HepG2 (cell line): ENCODE measurements around the gene BMP2K. TPM values are rescaled to one million over a fixed set of nuclear protein-coding genes. Genes with fewer than 3 reads are reported as not detected.

Source experiments
- ATAC-seq: fragments of 200-7000 bp; cut with Tn5 transposase; 3 replicates; pipeline ENCODE4 v1.9.1; 2020; ENCODE audit warnings: mild to moderate bottlenecking, moderate library complexity
- BruUV-seq: library from RNA; stranded (reverse); fragments of 400-500 nt; replicated peaks from 2 replicates; lab custom pipeline; 2021; lab: Mats Ljungman, UMichigan
- CTCF ChIA-PET: fragments of 300-600 bp; formaldehyde crosslinking; extraction: SDS; loops from one replicate; lab custom pipeline; 2021; ENCODE audit warnings: low total read pairs, inconsistent platforms, low intra/inter-chr PET ratio; lab: Yijun Ruan, JAX
- POLR2A ChIA-PET: fragments of 350-600 bp; sonication (Branson Sonifier 250); formaldehyde crosslinking; loops from one replicate; lab custom pipeline; 2020; ENCODE audit warnings: antibody characterized with exemption, inconsistent platforms; lab: Yijun Ruan, JAX
- DNase-seq: peaks from one replicate; pipeline ENCODE4 v3.0.0-alpha.2; 2015; ENCODE audit warnings: low spot score
- FAIRE-seq: peaks from 3 replicates; lab custom pipeline; 2011; peaks lifted over from hg19 to GRCh38; lab: Jason Lieb, UNC
- H2AFZ ChIP-seq: one replicate; pipeline ENCODE4 v1.6.1; 2011; ENCODE audit warnings: low read length, inconsistent platforms
- H3K27ac ChIP-seq: fragments of 300-600 bp; 3 replicates; pipeline ENCODE4 v1.8.0; 2011; ENCODE audit warnings: mixed run types, mild to moderate bottlenecking, mixed read lengths, low read length, inconsistent platforms; ENCODE audit not compliant: insufficient read depth; ENCODE audit errors: extremely low read length
- H3K27me3 ChIP-seq, 2 experiments: fragments of 200-600 bp in 1 of 2; 2 replicates in 1 of 2; 3 replicates in 1 of 2; pipeline versions ENCODE4 v1.6.0 to v1.8.0; 2011; ENCODE audit warnings: low read length in 2 of 2, mild to moderate bottlenecking in 2 of 2, moderate library complexity in 2 of 2, inconsistent platforms in 1 of 2; ENCODE audit not compliant: insufficient read depth in 2 of 2, control insufficient read depth in 1 of 2
- H3K36me3 ChIP-seq, 2 experiments: fragments of 200-600 bp in 1 of 2; replicated peaks in 1 of 2; 2 replicates in 1 of 2; 3 replicates in 1 of 2; pipeline versions ENCODE4 v1.5.1 to v1.8.0; 2011; ENCODE audit warnings: low read length in 2 of 2, inconsistent platforms in 1 of 2; ENCODE audit not compliant: insufficient read depth in 2 of 2, control insufficient read depth in 1 of 2
- H3K4me1 ChIP-seq: 2 replicates; pipeline ENCODE4 v1.5.1; 2012; ENCODE audit warnings: low read length, inconsistent platforms; ENCODE audit not compliant: insufficient read depth
- H3K4me2 ChIP-seq: 2 replicates; pipeline ENCODE4 v1.6.0; 2011; ENCODE audit warnings: low read depth, low read length, inconsistent platforms
- H3K4me3 ChIP-seq, 3 experiments: fragments of 200-600 bp in 1 of 3; sonication (generic), shearing (Covaris generic) in 1 of 3; replicated peaks in 1 of 3; 2 replicates each; pipeline ENCODE4 v1.5.1; 2011 to 2016; ENCODE audit warnings: low read length in 3 of 3, inconsistent platforms in 2 of 3, low read depth in 2 of 3, mild to moderate bottlenecking in 2 of 3, control low read depth in 1 of 3, mixed read lengths in 1 of 3; ENCODE audit not compliant: insufficient read depth in 1 of 3
- H3K79me2 ChIP-seq: one replicate; pipeline ENCODE4 v1.6.1; 2011; ENCODE audit warnings: low read length, inconsistent platforms; ENCODE audit not compliant: insufficient read depth
- H3K9ac ChIP-seq: 2 replicates; pipeline ENCODE4 v1.6.0; 2011; ENCODE audit warnings: mild to moderate bottlenecking, low read depth, low read length, inconsistent platforms; ENCODE audit not compliant: insufficient read depth
- H3K9me3 ChIP-seq: 2 replicates; pipeline ENCODE4 v1.5.1; 2012; ENCODE audit warnings: mild to moderate bottlenecking, low read length
- H4K20me1 ChIP-seq: 2 replicates; pipeline ENCODE4 v1.6.0; 2011; ENCODE audit warnings: inconsistent platforms, mild to moderate bottlenecking, low read length, moderate library complexity; ENCODE audit not compliant: insufficient read depth
- CAMTA2 ChIP-seq: sonication (generic); formaldehyde crosslinking; IDR thresholded peaks from 2 replicates; pipeline ENCODE4 v1.4.0; 2020; ENCODE audit warnings: mild to moderate bottlenecking, missing genetic modification reagents, borderline replicate concordance
- CREB1 ChIP-seq, 2 experiments: fragments of 450-650 bp in 1 of 2; IDR thresholded peaks; 2 replicates each; pipeline ENCODE4 v1.6.1; 2016 to 2017; ENCODE audit warnings: control low read depth in 1 of 2, mild to moderate bottlenecking in 1 of 2, missing compliant biosample characterization in 1 of 2, missing genetic modification characterization in 1 of 2
- ELF1 ChIP-seq: sonication (generic); formaldehyde crosslinking; IDR thresholded peaks from 2 replicates; pipeline ENCODE4 v1.4.0; 2020; ENCODE audit warnings: missing genetic modification reagents
- FOSL2 ChIP-seq: sonication (generic); formaldehyde crosslinking; IDR thresholded peaks from 2 replicates; pipeline ENCODE4 v1.4.0; 2020; ENCODE audit warnings: missing genetic modification reagents
- FOXP4 ChIP-seq: sonication (generic); formaldehyde crosslinking; IDR thresholded peaks from 2 replicates; pipeline ENCODE4 v1.4.0; 2020; ENCODE audit warnings: missing genetic modification reagents
- MXD1 ChIP-seq: sonication (generic); formaldehyde crosslinking; IDR thresholded peaks from 2 replicates; pipeline ENCODE4 v1.4.0; 2020; ENCODE audit warnings: mild to moderate bottlenecking, missing genetic modification reagents
- NONO ChIP-seq, 2 experiments: fragments of 450-650 bp in 1 of 2; sonication (generic) in 1 of 2; formaldehyde crosslinking in 1 of 2; IDR thresholded peaks in 1 of 2; conservative IDR thresholded peaks in 1 of 2; 2 replicates each; pipeline versions ENCODE4 v1.6.1 to v1.8.0; 2017 to 2022; ENCODE audit warnings: mild to moderate bottlenecking in 1 of 2, missing genetic modification reagents in 1 of 2, moderate library complexity in 1 of 2
- RBM39 ChIP-seq: fragments of 200-400 bp; formaldehyde crosslinking; IDR thresholded peaks from one replicate; pipeline ENCODE4 v1.6.1; 2018; ENCODE audit warnings: antibody characterized with exemption, mild to moderate bottlenecking, low read depth, low read length; ENCODE audit not compliant: poor library complexity, severe bottlenecking
- SNAI1 ChIP-seq: sonication (generic); formaldehyde crosslinking; IDR thresholded peaks from 2 replicates; pipeline ENCODE4 v1.5.0; 2020; ENCODE audit warnings: mild to moderate bottlenecking, missing genetic modification reagents, borderline replicate concordance
- TCF7 ChIP-seq: sonication (generic); IDR thresholded peaks from 2 replicates; pipeline ENCODE4 v1.6.1; 2016; ENCODE audit warnings: antibody characterized with exemption, low read depth
- TGIF2 ChIP-seq: IDR thresholded peaks from 2 replicates; pipeline ENCODE4 v1.6.1; 2016; ENCODE audit warnings: control low read depth, missing compliant biosample characterization
- ZNF136 ChIP-seq: sonication (generic); formaldehyde crosslinking; IDR thresholded peaks from 2 replicates; pipeline ENCODE4 v1.8.1; 2022; ENCODE audit warnings: low read depth, mild to moderate bottlenecking, moderate library complexity, missing genetic modification reagents
- ZNF230 ChIP-seq: sonication (generic); formaldehyde crosslinking; IDR thresholded peaks from 2 replicates; pipeline ENCODE4 v1.4.0; 2020; ENCODE audit warnings: mild to moderate bottlenecking, missing genetic modification reagents
- ZNF75D ChIP-seq: sonication (generic); formaldehyde crosslinking; IDR thresholded peaks from 2 replicates; pipeline ENCODE4 v1.8.1; 2023; ENCODE audit warnings: missing genetic modification reagents, mild to moderate bottlenecking, borderline replicate concordance
- ZNF792 ChIP-seq: IDR thresholded peaks from 2 replicates; pipeline ENCODE4 v1.6.1; 2016
- WGBS: methylation state at CpG from one replicate; pipeline ENCODE4 v1.1.6; 2017; ENCODE audit warnings: low lambda C conversion rate; 5-methylcytosine and 5-hydroxymethylcytosine counted together
- in situ Hi-C: cut with HindIII; loops from 2 replicates; pipeline ENCODE4 v1.10.0; 2017; ENCODE audit warnings: low pct_unique_long_range_greater_than_20kb; ENCODE audit not compliant: extremely low pct_ligation_motif_present
- intact Hi-C: fragments of 100-400 bp; cut with micrococcal nuclease; formaldehyde crosslinking; loops from one replicate; pipeline ENCODE4 v1.10.0; 2022; ENCODE audit not compliant: unreplicated experiment
- polyA plus RNA-seq, 8 experiments: library from polyadenylated mRNA; depleted of rRNA in 3 of 8; stranded (reverse) in 7 of 8; unstranded in 1 of 8; fragments of >200 nt; fragmentation: Illumina TruSeq in 4 of 8; extraction: Trizol in 4 of 8; gene quantifications; 2 replicates each; pipeline versions ENCODE4 v1.2.1 to v1.2.3, GENCODE V29; 2011 to 2016; ENCODE audit warnings: low read depth in 4 of 8, missing spikeins in 1 of 8, mixed read lengths in 1 of 8; ENCODE audit not compliant: insufficient read depth in 1 of 8
- total RNA-seq, 5 experiments: library from RNA; depleted of rRNA; stranded (reverse); fragments of >200 nt; fragmentation: Illumina TruSeq; extraction: Trizol; gene quantifications; 2 replicates each; pipeline ENCODE4 v1.2.3, GENCODE V29; 2016; ENCODE audit warnings: low read depth in 1 of 5

BMP2K gene
- total and polyA plus RNA-seq, 2 of the 13 experiments (the other 11 are each of a cell fraction or from before 2014, with no cell fraction given): 8.6 to 15.2 TPM

GRCh38 chr4:78937837-78938236 is 161.7 kb downstream of the BMP2K start:
- Histone ChIP-seq H3K9ac (no peak overlapping the region; the same call in 1 of the 2 replicates), H3K9me3 (no peaks in the 10 kb centered on the region), H3K4me3 (no peak overlapping the region), H3K36me3 (no peaks in the 10 kb centered on the region), H3K4me2 (peak overlapping the region; percentile 78; the same call in 1 of the 2 replicates), H2AFZ (no peak overlapping the region), H3K27me3 (peaks cover 0 to 14% of the 10 kb centered on the region in 2 experiments; a peak in 2 of 5 replicates), H4K20me1 (no peaks in the 10 kb centered on the region), H3K4me1 (peaks cover 53% of the 10 kb centered on the region), H3K27ac (no peak overlapping the region)
- in situ Hi-C loops (no loop called here), intact Hi-C loops (no loop called here)
- WGBS: 94% methylated on average over 4 of the region's 4 CpGs
- FAIRE-seq (no peak), DNase-seq (peak; percentile 9), ATAC-seq (no peak)
- BruUV-seq: no TSS peak
- ChIA-PET POLR2A (no interaction called here), CTCF (no interaction called here)
- no peak for TF ChIP-seq TCF7
- TF ChIP-seq MXD1 (CRISPR knock-in tag): no peak
- no peak for TF ChIP-seq TGIF2 (CRISPR knock-in tag)
- peak; percentile 38; the same call in 1 of the 2 replicates for TF ChIP-seq CREB1 (IDR thresholded peaks at IDR 0.05)
- no peak for TF ChIP-seq CREB1 (CRISPR knock-in tag; IDR thresholded peaks at IDR 0.05)
- 0 out of 2 replicates have a peak, but pooled peaks have one; percentile 10 for TF ChIP-seq FOSL2 (CRISPR knock-in tag)
- TF ChIP-seq, all 625 proteins: peak for 2
- H3K79me2 ChIP-seq: no peaks in the 10 kb centered on the region

GRCh38 chr4:78938474-78938867 is 162.3 kb downstream of the BMP2K start:
- ATAC-seq (no peak), DNase-seq (no peak), FAIRE-seq (no peak)
- Histone ChIP-seq H3K4me2 (peak overlapping the region; percentile 78), H3K9me3 (no peaks in the 10 kb centered on the region), H3K4me3 (peak overlapping the region; percentile 74 to 97 (median 76)), H4K20me1 (no peaks in the 10 kb centered on the region), H3K36me3 (no peaks in the 10 kb centered on the region), H3K4me1 (peaks cover 53% of the 10 kb centered on the region), H3K27ac (no peak overlapping the region), H3K9ac (peak overlapping the region; percentile 82), H2AFZ (no peak overlapping the region), H3K79me2 (no peaks in the 10 kb centered on the region), H3K27me3 (peaks cover 0 to 14% of the 10 kb centered on the region in 2 experiments; a peak in 3 of 5 replicates)
- in situ Hi-C loops: no loop called here
- WGBS: 0% methylated on average over 7 of the region's 7 CpGs
- CTCF ChIA-PET: no interaction called here
- TF ChIP-seq CAMTA2 (CRISPR knock-in tag) (no peak), ZNF792 (CRISPR knock-in tag) (no peak), RBM39 (no peak), ZNF136 (CRISPR knock-in tag) (no peak), FOXP4 (CRISPR knock-in tag) (no peak), ZNF75D (CRISPR knock-in tag) (no peak), ZNF230 (no peak), ELF1 (CRISPR knock-in tag) (no peak), SNAI1 (CRISPR knock-in tag) (no peak), NONO (IDR thresholded peaks at IDR 0.05) (no peak), NONO (CRISPR knock-in tag; conservative IDR thresholded peaks at IDR 0.05) (no peak), CREB1 (IDR thresholded peaks at IDR 0.05) (no peak), CREB1 (CRISPR knock-in tag; IDR thresholded peaks at IDR 0.05) (no peak)
- POLR2A ChIA-PET: interaction anchor here (0.9 kb wide), 1 partner anchor 11 kb away, joined by 3 read pairs; no protein-coding TSS in a partner anchor
- BruUV-seq: TSS peak; percentile 71
- intact Hi-C loops: no loop called here
